Lower lobe of right lung (tissue), 2 donors: ENCODE results near the gene SMYD3. TPM values are rescaled to one million over a fixed set of nuclear protein-coding genes. Genes with fewer than 3 reads are reported as not detected.
"Not testable (repeated sequence)": the region's sequence is repeated elsewhere in the genome, so short reads cannot be mapped to it uniquely, and the experiment has no call there.

Source experiments
- ATAC-seq, 2 donors: fragments of 200-7000 bp; cut with Tn5 transposase; one replicate each; pipeline ENCODE4 v1.9.1; 2020 to 2022; ENCODE audit warnings: mild to moderate bottlenecking in 2 of 2, moderate library complexity in 2 of 2
- DNase-seq: peaks from one replicate; pipeline ENCODE4 v3.0.0-alpha.2; 2020
- H3K27ac ChIP-seq: fragments of 200-600 bp; one replicate; pipeline ENCODE4 v1.8.0; 2022
- H3K27me3 ChIP-seq: fragments of 200-600 bp; one replicate; pipeline ENCODE4 v1.8.0; 2022; ENCODE audit warnings: low read depth
- H3K36me3 ChIP-seq: fragments of 200-600 bp; one replicate; pipeline ENCODE4 v1.8.0; 2022; ENCODE audit warnings: mild to moderate bottlenecking
- H3K4me1 ChIP-seq: fragments of 200-600 bp; one replicate; pipeline ENCODE4 v1.8.0; 2022
- H3K4me3 ChIP-seq: fragments of 200-600 bp; one replicate; pipeline ENCODE4 v1.8.0; 2022; ENCODE audit warnings: mild to moderate bottlenecking
- H3K9me3 ChIP-seq: fragments of 200-600 bp; one replicate; pipeline ENCODE4 v1.8.0; 2022
- CTCF ChIP-seq: fragments of 200-600 bp; IDR thresholded peaks from one replicate; pipeline ENCODE4 v1.8.0; 2022; ENCODE audit warnings: antibody characterized with exemption, mild to moderate bottlenecking
- intact Hi-C: fragments of 100-400 bp; cut with DNase I; formaldehyde crosslinking; loops from one replicate; pipeline ENCODE4 v1.11.0; 2022
- total RNA-seq: library from RNA; stranded (reverse); fragmentation: NEBNext Ultra II Directional; extraction: Animal tissue kit (Norgen Biotek cat#: 25700); gene quantifications from one replicate; pipeline ENCODE4 v1.2.1, GENCODE V29; 2021
- donor health status: DM: no; HTN: yes; CAD: no; lungs with severe emphysema.

SMYD3 gene
- total RNA-seq, 1 donor from 2014 or later = 20.5 TPM

- no peak for ATAC-seq
- intact Hi-C loops = no loop called here
- H3K27ac ChIP-seq = no peak overlapping the region
- no peaks in the 10 kb centered on the region for H3K36me3 ChIP-seq
- H3K4me1 ChIP-seq = no peaks in the 10 kb centered on the region
- no peaks in the 10 kb centered on the region for H3K27me3 ChIP-seq
- H3K9me3 ChIP-seq = no peaks in the 10 kb centered on the region
- TF ChIP-seq CTCF = no peak
- no peak overlapping the region for H3K4me3 ChIP-seq
- DNase-seq = no peak
These were observed 535.4 kb downstream of the SMYD3 start for GRCh38 chr1:245971711-245972085.

- ATAC-seq, H3K27me3 ChIP-seq, DNase-seq, H3K9me3 ChIP-seq, H3K4me1 ChIP-seq, H3K4me3 ChIP-seq, intact Hi-C loops, H3K27ac ChIP-seq, H3K36me3 ChIP-seq: not testable (repeated sequence)
These were observed 535.9 kb downstream of the SMYD3 start for GRCh38 chr1:245971076-245971710.

- intact Hi-C loops = no loop called here
- Histone ChIP-seq H3K27ac (no peak overlapping the region), H3K9me3 (no peaks in the 10 kb centered on the region), H3K4me1 (no peaks in the 10 kb centered on the region), H3K36me3 (no peaks in the 10 kb centered on the region), H3K4me3 (no peak overlapping the region), H3K27me3 (no peaks in the 10 kb centered on the region)
- no peak for DNase-seq
- peak in 1 of 2 donors; percentile 59 for ATAC-seq
- TF ChIP-seq CTCF = no peak
These were observed 537.8 kb downstream of the SMYD3 start for GRCh38 chr1:245969283-245969682.

GRCh38 chr1:245968775-245969174, 538.3 kb downstream of the SMYD3 start:
- Histone ChIP-seq H3K4me3 (no peak overlapping the region), H3K27ac (no peak overlapping the region), H3K36me3 (no peaks in the 10 kb centered on the region), H3K27me3 (no peaks in the 10 kb centered on the region), H3K4me1 (no peaks in the 10 kb centered on the region), H3K9me3 (no peaks in the 10 kb centered on the region)
- TF ChIP-seq CTCF = no peak
- DNase-seq (no peak), ATAC-seq (no peak)
- intact Hi-C loops = no loop called here

- TF ChIP-seq CTCF = no peak
- intact Hi-C loops = no loop called here
These were observed 541.7 kb downstream of the SMYD3 start for GRCh38 chr1:245965398-245965797.

GRCh38 chr1:245963649-245964048, 543.4 kb downstream of the SMYD3 start:
- no peaks in the 10 kb centered on the region for H3K4me1 ChIP-seq
- no peaks in the 10 kb centered on the region for H3K27me3 ChIP-seq
- no peak for TF ChIP-seq CTCF
- no peak overlapping the region for H3K27ac ChIP-seq
- DNase-seq (no peak), ATAC-seq (no peak)
- H3K4me3 ChIP-seq = no peak overlapping the region
- no peaks in the 10 kb centered on the region for H3K36me3 ChIP-seq
- no peaks in the 10 kb centered on the region for H3K9me3 ChIP-seq
- intact Hi-C loops = no loop called here

More at GRCh38 chr1:245965398-245965797, 541.7 kb downstream of the SMYD3 start:
- H3K4me1 ChIP-seq = no peaks in the 10 kb centered on the region
- no peak overlapping the region for H3K27ac ChIP-seq
- H3K27me3 ChIP-seq = no peaks in the 10 kb centered on the region
- no peak for DNase-seq
- H3K36me3 ChIP-seq = no peaks in the 10 kb centered on the region
- H3K4me3 ChIP-seq = no peak overlapping the region
- no peaks in the 10 kb centered on the region for H3K9me3 ChIP-seq
- no peak for ATAC-seq
